T follicular helper cell (primary cell): Measurements from ENCODE around the gene XXYLT1.
"Not testable (repeated sequence)": the region's sequence is repeated elsewhere in the genome, so short reads cannot be mapped to it uniquely, and the experiment has no call there.

Experiments
- DNase-seq: peaks from one replicate; pipeline ENCODE4 v3.0.0-alpha.2; 2020; ENCODE audit warnings: low read depth

The XXYLT1 gene

GRCh38 chr3:195096484-195097330, 174.3 kb downstream of the XXYLT1 start:
- DNase-seq: no peak

- DNase-seq: no peak
These were observed 174.9 kb downstream of the XXYLT1 start for GRCh38 chr3:195096053-195096452.

- no peak for DNase-seq
These were observed 175.3 kb downstream of the XXYLT1 start for GRCh38 chr3:195095704-195096036.

- no peak for DNase-seq
These were observed 175.8 kb downstream of the XXYLT1 start for GRCh38 chr3:195095035-195095703.

- DNase-seq: no peak
These were observed 176.6 kb downstream of the XXYLT1 start for GRCh38 chr3:195094191-195094921.

- no peak for DNase-seq
These were observed 177.2 kb downstream of the XXYLT1 start for GRCh38 chr3:195093731-195094130.

GRCh38 chr3:195087840-195088601, 182.9 kb downstream of the XXYLT1 start:
- DNase-seq: not testable (repeated sequence)

GRCh38 chr3:195087328-195087727, 183.6 kb downstream of the XXYLT1 start:
- DNase-seq: no peak

GRCh38 chr3:195086885-195087284, 184.1 kb downstream of the XXYLT1 start:
- no peak for DNase-seq

- no peak for DNase-seq
These were observed 184.6 kb downstream of the XXYLT1 start for GRCh38 chr3:195086341-195086740.

- no peak for DNase-seq
These were observed 185.4 kb downstream of the XXYLT1 start for GRCh38 chr3:195085356-195086130.

GRCh38 chr3:195084746-195085145, 186.2 kb downstream of the XXYLT1 start:
- DNase-seq: no peak

- no peak for DNase-seq
These were observed 187.3 kb downstream of the XXYLT1 start for GRCh38 chr3:195083659-195084058.

- DNase-seq: no peak
These were observed 188.1 kb downstream of the XXYLT1 start for GRCh38 chr3:195082811-195083210.

- no peak for DNase-seq
These were observed 189.6 kb downstream of the XXYLT1 start for GRCh38 chr3:195081242-195081963.

GRCh38 chr3:195080571-195081151, 190.3 kb downstream of the XXYLT1 start:
- DNase-seq: no peak

GRCh38 chr3:195080125-195080524, 190.8 kb downstream of the XXYLT1 start:
- DNase-seq: no peak

- DNase-seq: no peak
These were observed 191.3 kb downstream of the XXYLT1 start for GRCh38 chr3:195079636-195080035.

GRCh38 chr3:195078891-195079440, 192.0 kb downstream of the XXYLT1 start:
- DNase-seq: no peak
